ENCODE results near the gene SIVA1.
"Not testable (repeated sequence)": the region's sequence is repeated elsewhere in the genome, so short reads cannot be mapped to it uniquely, and the experiment has no call there.

The SIVA1 gene

GRCh38 chr14:104746071-104746545 is 6.8 kb upstream of the SIVA1 start:
- TF ChIP-seq, protein P1, sequence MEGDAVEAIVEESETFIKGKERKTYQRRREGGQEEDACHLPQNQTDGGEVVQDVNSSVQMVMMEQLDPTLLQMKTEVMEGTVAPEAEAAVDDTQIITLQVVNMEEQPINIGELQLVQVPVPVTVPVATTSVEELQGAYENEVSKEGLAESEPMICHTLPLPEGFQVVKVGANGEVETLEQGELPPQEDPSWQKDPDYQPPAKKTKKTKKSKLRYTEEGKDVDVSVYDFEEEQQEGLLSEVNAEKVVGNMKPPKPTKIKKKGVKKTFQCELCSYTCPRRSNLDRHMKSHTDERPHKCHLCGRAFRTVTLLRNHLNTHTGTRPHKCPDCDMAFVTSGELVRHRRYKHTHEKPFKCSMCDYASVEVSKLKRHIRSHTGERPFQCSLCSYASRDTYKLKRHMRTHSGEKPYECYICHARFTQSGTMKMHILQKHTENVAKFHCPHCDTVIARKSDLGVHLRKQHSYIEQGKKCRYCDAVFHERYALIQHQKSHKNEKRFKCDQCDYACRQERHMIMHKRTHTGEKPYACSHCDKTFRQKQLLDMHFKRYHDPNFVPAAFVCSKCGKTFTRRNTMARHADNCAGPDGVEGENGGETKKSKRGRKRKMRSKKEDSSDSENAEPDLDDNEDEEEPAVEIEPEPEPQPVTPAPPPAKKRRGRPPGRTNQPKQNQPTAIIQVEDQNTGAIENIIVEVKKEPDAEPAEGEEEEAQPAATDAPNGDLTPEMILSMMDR (IDR thresholded peaks at IDR 0.05; ENCODE audit: borderline replicate concordance, control extremely low read depth, extremely low read depth, insufficient read depth, missing control alignments) = no peak
- no peak for DNase-seq (ENCODE audit: low spot score)
- in situ Hi-C loops (cut with MboI; ENCODE audit: low sequenced_read_pairs, unreplicated experiment) = no loop called here

DNA sequence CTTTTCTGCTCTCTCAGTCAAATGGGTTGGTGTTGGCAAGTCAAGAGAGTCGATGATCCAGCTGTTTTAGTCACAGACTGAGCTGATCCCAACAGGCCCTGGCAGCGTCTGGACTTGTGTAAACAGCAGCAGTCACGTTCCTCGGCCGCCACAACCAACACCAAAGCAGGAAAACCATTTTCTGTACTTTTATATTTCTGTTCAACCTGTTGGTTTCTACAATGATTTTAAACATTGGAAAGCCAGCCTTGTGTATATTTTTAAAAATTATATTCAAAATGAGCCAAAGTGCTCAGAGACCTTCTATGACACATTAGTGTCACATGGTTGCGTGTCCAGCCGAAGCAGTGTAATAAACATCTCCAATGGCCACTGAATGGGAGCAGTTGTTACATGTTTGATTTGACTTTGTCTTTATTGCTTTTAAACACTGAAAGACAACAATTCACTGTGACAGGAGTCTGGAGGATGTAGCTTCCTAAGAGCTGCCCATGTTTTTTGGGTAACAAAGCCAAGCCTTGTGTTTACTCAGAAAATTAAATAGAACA is 5.9 kb upstream of the SIVA1 start:
- in situ Hi-C loops (cut with MboI; ENCODE audit: low sequenced_read_pairs, unreplicated experiment) = no loop called here
- TF ChIP-seq, protein P1 (IDR thresholded peaks at IDR 0.05; ENCODE audit: borderline replicate concordance, control extremely low read depth, extremely low read depth, insufficient read depth, missing control alignments) = no peak
- no peak for DNase-seq (ENCODE audit: low spot score)

DNA sequence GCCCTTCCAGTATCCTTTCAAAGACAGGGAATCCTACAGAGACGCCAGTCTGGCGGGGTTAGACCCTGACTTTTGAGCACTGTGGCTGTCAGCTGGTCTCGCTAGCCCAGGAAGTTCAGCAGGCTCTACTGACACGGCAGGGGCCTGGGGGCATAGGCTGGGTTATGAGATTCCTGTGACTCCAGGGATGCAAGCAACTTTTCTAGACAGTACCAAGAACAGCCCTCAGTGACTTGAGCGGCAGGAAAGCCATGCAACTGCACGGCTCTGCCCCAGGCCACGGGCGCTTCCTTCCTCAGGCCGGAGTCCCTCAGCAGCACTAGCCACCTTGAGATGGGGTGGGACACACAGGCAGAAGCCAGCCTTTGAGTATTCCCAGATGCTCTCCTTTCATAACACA is 5.1 kb upstream of the SIVA1 start:
- TF ChIP-seq, protein P1 (IDR thresholded peaks at IDR 0.05; ENCODE audit: borderline replicate concordance, control extremely low read depth, extremely low read depth, insufficient read depth, missing control alignments) = no peak
- no peak for DNase-seq (ENCODE audit: low spot score)
- in situ Hi-C loops (cut with MboI; ENCODE audit: low sequenced_read_pairs, unreplicated experiment) = no loop called here

GRCh38 chr14:104749111-104749649 is 3.8 kb upstream of the SIVA1 start:
- in situ Hi-C loops (cut with MboI; ENCODE audit: low sequenced_read_pairs, unreplicated experiment) = no loop called here
- TF ChIP-seq, protein P1 (IDR thresholded peaks at IDR 0.05; ENCODE audit: borderline replicate concordance, control extremely low read depth, extremely low read depth, insufficient read depth, missing control alignments) = no peak
- no peak for DNase-seq (ENCODE audit: low spot score)

DNA sequence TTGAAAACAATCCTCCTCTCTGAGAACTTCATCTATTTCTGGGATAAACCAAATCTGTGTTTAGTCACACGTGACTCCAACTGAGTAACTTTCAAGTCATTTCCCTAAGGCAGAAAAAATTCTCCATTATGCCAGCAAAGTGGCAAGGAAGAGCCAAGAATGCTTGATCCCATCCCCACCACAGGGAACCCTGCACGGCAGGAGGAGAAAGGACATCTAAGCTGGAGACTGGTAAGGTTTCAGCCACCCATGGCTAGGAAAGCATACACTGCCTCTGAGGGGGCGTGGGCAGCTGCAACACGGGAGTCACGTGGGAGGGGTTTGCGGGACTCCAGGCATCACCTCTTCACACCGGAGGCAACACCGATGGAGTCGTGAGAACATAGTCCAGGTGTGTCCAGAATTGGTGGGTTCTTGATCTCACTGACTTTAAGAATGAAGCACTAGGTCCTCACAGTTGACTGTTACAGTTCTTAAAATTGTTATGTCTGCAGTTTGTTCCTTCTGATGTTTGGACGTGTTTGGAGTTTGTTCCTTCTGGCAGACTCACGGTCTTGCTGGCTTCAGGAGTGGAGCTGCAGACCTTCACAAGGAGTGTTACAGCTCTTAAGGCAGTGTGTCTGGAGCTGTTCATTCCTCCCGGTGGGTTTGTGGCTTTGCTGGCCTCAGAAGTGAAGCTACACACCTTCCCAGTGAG is 2.7 kb upstream of the SIVA1 start:
- TF ChIP-seq, protein P1 (IDR thresholded peaks at IDR 0.05; ENCODE audit: borderline replicate concordance, control extremely low read depth, extremely low read depth, insufficient read depth, missing control alignments) = no peak
- DNase-seq (ENCODE audit: low spot score) = no peak
- in situ Hi-C loops (cut with MboI; ENCODE audit: low sequenced_read_pairs, unreplicated experiment) = no loop called here

DNA sequence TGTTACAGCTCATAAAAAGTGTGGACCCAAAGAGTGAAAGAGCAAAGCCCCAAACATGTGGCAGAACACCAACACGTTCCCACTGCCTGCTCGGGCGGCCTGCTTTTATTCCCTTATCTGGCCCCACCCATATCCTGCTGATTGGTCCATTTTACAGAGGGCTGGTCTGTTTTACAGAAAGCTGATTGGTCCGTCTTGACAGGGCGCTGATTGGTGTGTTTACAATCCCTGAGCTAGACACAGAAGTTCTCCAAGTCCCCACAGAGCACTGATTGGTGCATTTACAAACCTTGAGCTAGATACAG is 2.2 kb upstream of the SIVA1 start:
- DNase-seq (ENCODE audit: low spot score); in situ Hi-C loops (cut with MboI; ENCODE audit: low sequenced_read_pairs, unreplicated experiment): not testable (repeated sequence)
